ENCODE data around the gene SERPINB2.
A peak's percentile ranks its signal among the peaks of the same experiment; 100 is the strongest.
"Not testable (repeated sequence)": the region's sequence is repeated elsewhere in the genome, so short reads cannot be mapped to it uniquely, and the experiment has no call there.

Gene SERPINB2

GRCh38 chr18:63940543-63941050 lies 53.1 kb downstream of the SERPINB2 start:
- not testable (repeated sequence) for DNase-seq

DNA sequence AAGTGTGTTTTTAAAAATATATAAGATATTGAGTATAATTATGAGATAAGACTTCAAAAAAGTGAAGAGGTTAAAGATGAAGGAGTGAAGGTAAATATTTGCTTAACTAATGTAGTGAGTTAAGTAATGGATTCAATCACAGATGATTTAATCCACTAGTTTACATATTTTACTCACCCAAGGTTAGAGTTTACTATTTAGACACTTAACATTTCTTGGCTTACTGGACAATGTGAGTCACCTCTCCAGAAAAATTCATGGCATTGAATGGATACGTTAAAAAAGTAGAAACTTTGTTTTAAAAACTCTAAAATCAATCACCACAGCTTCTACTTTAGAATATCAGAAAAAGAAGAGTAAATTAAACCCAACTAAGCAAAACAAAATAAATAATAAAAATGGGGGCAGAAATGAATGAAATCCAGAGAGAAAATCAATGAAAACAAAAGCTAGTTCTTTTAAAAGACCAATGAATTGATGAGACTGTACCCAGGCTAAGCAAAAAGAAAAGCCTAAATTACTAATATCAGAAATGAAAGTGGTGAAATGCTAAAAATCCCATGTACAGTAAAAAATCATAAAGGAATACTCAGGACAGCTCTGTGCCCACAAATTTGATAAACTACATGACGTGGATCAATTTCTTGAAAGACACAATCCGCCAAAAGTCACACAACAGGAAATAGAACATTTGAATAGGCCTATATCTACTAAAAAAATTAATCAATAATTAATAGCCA lies 59.7 kb downstream of the SERPINB2 start:
- DNase-seq: no peak

DNA sequence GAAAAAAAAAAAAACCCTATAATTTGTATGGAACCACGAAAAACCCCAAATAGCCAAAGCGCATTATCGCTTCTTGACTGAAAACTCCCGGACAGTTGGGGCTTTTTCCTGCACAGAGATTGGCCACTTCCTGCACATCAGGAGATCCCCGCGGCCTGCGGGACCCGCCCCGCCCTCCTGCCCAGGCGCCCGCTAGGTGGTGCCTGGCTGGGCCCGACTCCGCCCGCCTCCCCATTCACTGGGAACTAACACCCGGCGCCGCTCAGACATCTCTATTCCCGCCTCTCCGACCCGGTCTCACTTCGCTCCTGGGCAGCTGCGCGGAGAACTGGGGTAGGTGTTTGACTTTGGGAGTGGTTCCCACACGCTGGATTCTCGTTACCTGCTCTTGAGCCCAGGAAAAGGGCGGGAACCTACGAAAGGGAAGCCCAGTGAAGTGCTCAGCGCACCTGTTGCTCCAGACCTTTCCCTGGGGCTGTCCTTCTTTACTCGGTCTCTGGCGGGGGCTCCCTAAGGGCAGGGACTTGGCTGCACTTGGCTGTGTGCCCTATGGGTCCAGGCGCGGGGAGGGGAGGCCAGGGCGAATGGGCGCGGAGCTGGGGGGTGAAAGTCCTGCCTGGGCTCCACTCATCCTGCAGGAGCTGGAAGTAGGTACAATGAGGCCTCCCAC lies 61.7 kb downstream of the SERPINB2 start, which contains the start of gene HMSD:
HMSD (plus strand) TSS at position 234 of the 670 bp plus-strand sequence. CDS start 4,155 bp downstream, outside the sequence.
- peak; percentile 49 to 57 for DNase-seq

DNA sequence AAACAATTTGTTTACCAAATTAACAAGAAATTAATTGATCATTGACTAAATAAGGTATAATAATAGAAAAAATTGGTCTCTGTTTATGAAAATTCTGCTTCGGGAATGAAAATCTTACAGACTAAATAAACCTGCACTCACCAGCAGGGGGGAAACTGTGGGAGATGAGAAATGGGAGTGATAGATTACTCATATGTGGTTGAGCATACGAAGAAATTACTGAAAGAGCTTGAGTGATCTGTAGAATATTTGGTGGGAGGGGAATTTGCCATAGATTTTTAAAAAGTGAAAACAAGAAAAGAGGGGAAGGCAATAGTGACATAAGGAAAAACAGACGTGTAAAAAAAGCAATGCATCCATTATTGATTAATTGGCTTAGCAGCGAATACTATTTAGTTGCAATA lies 63.8 kb downstream of the SERPINB2 start:
- DNase-seq: no peak

Measured in stimulated activated CD4-positive, alpha-beta T cell treated with anti-CD3 and anti-CD28 coated beads, Interleukin-2, amount 100 ng/mL, for 48 hours (primary cell).